ENCODE data around the gene DENND1B. TPM values are rescaled to one million over a fixed set of nuclear protein-coding genes. Genes with fewer than 3 reads are reported as not detected.
"Not testable (repeated sequence)": the region's sequence is repeated elsewhere in the genome, so short reads cannot be mapped to it uniquely, and the experiment has no call there.

The DENND1B gene
- polyA plus RNA-seq, 4 donors: 5.0 to 16.1 (median 10.2) TPM

DNA sequence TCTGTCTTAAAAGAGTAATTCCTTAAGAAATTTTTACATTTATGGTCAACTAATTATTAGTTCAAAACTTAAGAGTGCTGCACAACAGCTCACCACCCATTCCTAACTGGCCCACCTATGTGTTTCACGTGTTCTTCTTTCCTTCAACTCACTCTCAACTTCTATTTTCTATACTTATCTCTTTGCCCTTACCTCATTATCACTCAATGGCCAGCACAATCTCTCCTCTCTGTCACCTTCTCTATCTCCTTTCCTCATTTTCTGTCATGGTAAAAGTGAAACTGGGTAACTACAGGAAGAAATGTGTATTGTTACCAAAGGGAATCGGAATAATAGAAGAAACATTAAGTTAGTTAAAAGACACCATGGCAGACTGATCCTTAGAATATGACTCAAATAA, 43.1 kb downstream of the DENND1B start:
- Histone ChIP-seq H3K27ac (ENCODE audit: low read depth in 1 of 3, low read length in 2 of 3) (no peak overlapping the region), H3K4me1 (ENCODE audit: control insufficient read depth in 3 of 3, insufficient read depth in 2 of 3, low read depth in 1 of 3, low read length in 2 of 3) (no peaks in the 10 kb centered on the region), H3K36me3 (ENCODE audit: control insufficient read depth in 3 of 3, insufficient read depth in 2 of 3, low read depth in 1 of 3, low read length in 3 of 3) (peaks cover 0 to 4% (median 3%) of the 10 kb centered on the region in 3 donors), H3K4me3 (ENCODE audit: low read depth in 1 of 3, low read length in 3 of 3) (no peak overlapping the region), H3K27me3 (ENCODE audit: control insufficient read depth in 3 of 3, insufficient read depth in 3 of 3, low read length in 3 of 3) (no peaks in the 10 kb centered on the region), H3K9me3 (ENCODE audit: control insufficient read depth in 2 of 2, insufficient read depth in 1 of 2, low read depth in 1 of 2, low read length in 1 of 2) (peaks cover 0 to 5% of the 10 kb centered on the region in 2 donors)
- whole genome bisulfite sequencing, 3 donors: 94 to 97% (median 96%) methylated on average over 2 of the region's 2 CpGs
- DNase-seq (no peak), FAIRE-seq (no peak)

DNA sequence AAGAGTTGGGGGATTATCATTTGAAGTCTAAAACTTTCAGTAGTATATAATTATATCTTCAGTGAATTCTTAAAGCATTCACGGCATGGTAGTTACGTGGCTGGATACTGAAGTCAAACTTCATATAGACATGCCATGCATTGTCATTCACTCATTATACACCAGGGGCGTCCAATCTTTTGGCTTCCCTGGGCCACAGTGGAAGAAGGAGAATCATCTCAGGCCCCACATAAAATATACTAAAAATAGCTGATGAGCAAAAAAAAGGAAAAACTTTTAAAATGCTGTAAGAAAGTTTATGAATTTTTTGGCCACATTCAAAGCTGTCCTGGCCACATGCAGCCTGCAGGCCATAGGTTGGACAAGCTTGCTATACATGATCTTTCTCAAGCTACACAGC, 43.8 kb downstream of the DENND1B start:
- no peak for DNase-seq
- no peaks in the 10 kb centered on the region for H3K27me3 ChIP-seq (ENCODE audit: control insufficient read depth in 3 of 3, insufficient read depth in 3 of 3, low read length in 3 of 3)
- H3K4me3 ChIP-seq (ENCODE audit: low read depth in 1 of 3, low read length in 3 of 3): no peak overlapping the region
- no peak for FAIRE-seq
- H3K27ac ChIP-seq (ENCODE audit: low read depth in 1 of 3, low read length in 2 of 3): no peak overlapping the region
- no peaks in the 10 kb centered on the region for H3K4me1 ChIP-seq (ENCODE audit: control insufficient read depth in 3 of 3, insufficient read depth in 2 of 3, low read depth in 1 of 3, low read length in 2 of 3)
- 97 to 98% (median 98%) methylated on average over 3 of the region's 3 CpGs for WGBS, 3 donors
- H3K9me3 ChIP-seq (ENCODE audit: control insufficient read depth in 2 of 2, insufficient read depth in 1 of 2, low read depth in 1 of 2, low read length in 1 of 2): peaks cover 0 to 5% of the 10 kb centered on the region in 2 donors
- H3K36me3 ChIP-seq (ENCODE audit: control insufficient read depth in 3 of 3, insufficient read depth in 2 of 3, low read depth in 1 of 3, low read length in 3 of 3): peaks cover 0 to 4% (median 3%) of the 10 kb centered on the region in 3 donors

DNA sequence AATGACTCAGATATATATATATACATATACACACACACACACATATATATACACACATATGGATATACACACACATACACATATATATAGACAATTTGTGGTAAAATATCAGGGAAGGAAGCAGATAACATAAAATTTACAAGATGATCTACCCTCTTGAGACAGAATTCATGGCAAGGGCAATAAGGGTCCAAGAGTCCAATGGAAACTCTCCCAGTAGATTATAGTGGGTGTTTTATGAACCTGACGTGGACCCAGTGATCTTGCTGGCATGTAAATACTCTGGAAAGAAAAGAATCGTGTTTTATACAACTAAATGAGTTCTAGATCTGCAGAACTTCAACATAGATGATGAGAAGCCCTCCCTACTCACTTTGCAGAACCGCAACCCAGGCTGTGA, 49.3 kb downstream of the DENND1B start:
- Histone ChIP-seq H3K4me3 (ENCODE audit: low read depth in 1 of 3, low read length in 3 of 3) (no peak overlapping the region), H3K27ac (ENCODE audit: low read depth in 1 of 3, low read length in 2 of 3) (no peak overlapping the region), H3K27me3 (ENCODE audit: control insufficient read depth in 3 of 3, insufficient read depth in 3 of 3, low read length in 3 of 3) (no peaks in the 10 kb centered on the region), H3K9me3 (ENCODE audit: control insufficient read depth in 2 of 2, insufficient read depth in 1 of 2, low read depth in 1 of 2, low read length in 1 of 2) (peaks cover 0 to 7% of the 10 kb centered on the region in 2 donors), H3K36me3 (ENCODE audit: control insufficient read depth in 3 of 3, insufficient read depth in 2 of 3, low read depth in 1 of 3, low read length in 3 of 3) (no peaks in the 10 kb centered on the region), H3K4me1 (ENCODE audit: control insufficient read depth in 3 of 3, insufficient read depth in 2 of 3, low read depth in 1 of 3, low read length in 2 of 3) (no peaks in the 10 kb centered on the region)
- 57 to 79% (median 66%) methylated on average over 3 of the region's 3 CpGs for WGBS, 3 donors
- peak; percentile 61 to 76 for DNase-seq
- FAIRE-seq: no peak

DNA sequence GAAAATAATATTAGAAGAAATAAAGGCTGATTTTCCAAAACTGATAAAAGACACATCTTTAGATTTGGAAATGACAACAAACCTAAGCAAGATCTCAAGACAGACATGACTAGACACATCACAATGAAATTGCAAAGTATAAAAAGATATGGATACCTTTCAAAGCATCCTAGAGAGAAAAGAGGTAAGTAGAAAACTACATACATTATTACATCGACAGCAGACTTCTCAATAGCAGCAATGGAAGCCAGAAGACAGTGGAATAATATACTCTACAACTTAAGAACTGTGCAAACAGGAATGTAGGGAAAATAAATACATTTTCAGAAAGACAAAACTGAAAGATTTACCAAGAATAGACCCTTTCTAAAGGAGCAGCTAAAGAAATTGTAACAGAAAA, 50.2 kb downstream of the DENND1B start:
- H3K4me1 ChIP-seq (ENCODE audit: control insufficient read depth in 3 of 3, insufficient read depth in 2 of 3, low read depth in 1 of 3, low read length in 2 of 3): no peaks in the 10 kb centered on the region
- FAIRE-seq: no peak
- no peaks in the 10 kb centered on the region for H3K27me3 ChIP-seq (ENCODE audit: control insufficient read depth in 3 of 3, insufficient read depth in 3 of 3, low read length in 3 of 3)
- peak in 1 of 2 donors; percentile 20 for DNase-seq
- H3K36me3 ChIP-seq (ENCODE audit: control insufficient read depth in 3 of 3, insufficient read depth in 2 of 3, low read depth in 1 of 3, low read length in 3 of 3): peaks cover 0 to 2% (median 0%) of the 10 kb centered on the region in 3 donors
- peaks cover 0 to 7% of the 10 kb centered on the region in 2 donors for H3K9me3 ChIP-seq (ENCODE audit: control insufficient read depth in 2 of 2, insufficient read depth in 1 of 2, low read depth in 1 of 2, low read length in 1 of 2)
- 95 to 98% (median 98%) methylated on average over 1 of the region's 1 CpG for WGBS, 3 donors
- H3K27ac ChIP-seq (ENCODE audit: low read depth in 1 of 3, low read length in 2 of 3): no peak overlapping the region
- no peak overlapping the region for H3K4me3 ChIP-seq (ENCODE audit: low read depth in 1 of 3, low read length in 3 of 3)

DNA sequence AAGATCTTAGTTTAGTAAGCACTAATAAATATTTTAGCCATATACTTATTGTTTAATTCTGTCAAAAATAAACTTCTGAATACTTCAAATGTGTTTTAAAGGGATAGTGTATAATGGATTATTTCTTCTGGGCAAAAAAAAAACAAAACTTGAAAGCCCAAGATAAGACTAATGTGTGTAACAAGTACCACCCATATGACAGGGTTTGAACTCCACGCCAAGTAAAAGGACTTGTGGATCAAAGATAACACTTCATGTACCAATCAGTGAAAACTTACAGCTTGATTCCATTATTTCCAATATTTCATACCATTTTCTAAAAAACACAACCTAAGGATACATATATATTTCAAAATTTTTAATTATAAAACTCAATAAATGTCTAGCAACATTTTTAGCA, 59.5 kb downstream of the DENND1B start:
- DNase-seq: no peak
- H3K36me3 ChIP-seq (ENCODE audit: control insufficient read depth in 3 of 3, insufficient read depth in 2 of 3, low read depth in 1 of 3, low read length in 3 of 3): peaks cover 0 to 2% (median 0%) of the 10 kb centered on the region in 3 donors
- FAIRE-seq: no peak
- no peaks in the 10 kb centered on the region for H3K9me3 ChIP-seq (ENCODE audit: control insufficient read depth in 2 of 2, insufficient read depth in 1 of 2, low read depth in 1 of 2, low read length in 1 of 2)
- no peak overlapping the region for H3K27ac ChIP-seq (ENCODE audit: low read depth in 1 of 3, low read length in 2 of 3)
- 0% methylated on average over 1 of the region's 1 CpG for WGBS, 3 donors
- H3K4me3 ChIP-seq (ENCODE audit: low read depth in 1 of 3, low read length in 3 of 3): no peak overlapping the region
- H3K4me1 ChIP-seq (ENCODE audit: control insufficient read depth in 3 of 3, insufficient read depth in 2 of 3, low read depth in 1 of 3, low read length in 2 of 3): no peaks in the 10 kb centered on the region
- no peaks in the 10 kb centered on the region for H3K27me3 ChIP-seq (ENCODE audit: control insufficient read depth in 3 of 3, insufficient read depth in 3 of 3, low read length in 3 of 3)

DNA sequence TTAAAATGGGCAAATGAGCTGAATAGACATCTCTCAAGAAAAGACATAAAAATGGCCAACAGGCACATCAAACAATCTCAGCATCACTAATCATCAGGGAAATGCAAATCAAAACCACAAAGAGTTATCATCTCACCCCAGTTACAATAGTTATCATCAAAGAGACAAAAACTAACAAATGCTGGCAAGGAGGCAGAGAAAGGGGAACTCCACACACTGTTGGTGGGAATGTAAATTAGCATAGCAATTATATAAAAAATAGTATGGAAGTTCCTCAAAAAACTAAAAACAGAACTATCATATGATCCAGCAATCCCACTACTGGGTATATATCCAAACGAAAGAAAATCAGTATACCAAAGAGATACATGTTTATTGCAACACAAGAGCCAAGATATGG, 68.7 kb downstream of the DENND1B start:
- no peak for DNase-seq
- no peaks in the 10 kb centered on the region for H3K9me3 ChIP-seq (ENCODE audit: control insufficient read depth in 2 of 2, insufficient read depth in 1 of 2, low read depth in 1 of 2, low read length in 1 of 2)
- no peak overlapping the region for H3K27ac ChIP-seq (ENCODE audit: low read depth in 1 of 3, low read length in 2 of 3)
- H3K4me1 ChIP-seq (ENCODE audit: control insufficient read depth in 3 of 3, insufficient read depth in 2 of 3, low read depth in 1 of 3, low read length in 2 of 3): no peaks in the 10 kb centered on the region
- WGBS, 3 donors: 75 to 94% (median 93%) methylated on average over 1 of the region's 1 CpG
- no peaks in the 10 kb centered on the region for H3K27me3 ChIP-seq (ENCODE audit: control insufficient read depth in 3 of 3, insufficient read depth in 3 of 3, low read length in 3 of 3)
- no peaks in the 10 kb centered on the region for H3K36me3 ChIP-seq (ENCODE audit: control insufficient read depth in 3 of 3, insufficient read depth in 2 of 3, low read depth in 1 of 3, low read length in 3 of 3)
- H3K4me3 ChIP-seq (ENCODE audit: low read depth in 1 of 3, low read length in 3 of 3): no peak overlapping the region
- FAIRE-seq: no peak

DNA sequence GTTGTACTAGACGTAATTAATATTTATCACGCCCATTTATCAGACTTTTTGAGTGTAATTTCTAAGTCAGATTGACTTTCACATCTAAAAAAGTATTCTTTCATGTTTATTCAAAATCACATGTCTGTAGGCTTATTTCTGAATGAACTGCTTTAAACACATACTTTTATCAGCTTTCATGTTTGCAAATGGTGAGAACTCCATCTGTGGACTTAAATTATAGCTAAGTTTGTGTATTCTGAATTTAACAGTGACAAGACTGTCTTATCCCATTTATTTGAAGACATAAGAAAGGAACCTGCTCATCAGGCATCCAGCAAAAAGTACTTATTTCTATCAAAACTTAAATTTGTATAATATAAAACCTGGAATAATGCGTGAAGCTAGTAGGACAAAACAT, 69.3 kb downstream of the DENND1B start:
- 88 to 95% (median 94%) methylated on average over 3 of the region's 3 CpGs for WGBS, 3 donors
- H3K36me3 ChIP-seq (ENCODE audit: control insufficient read depth in 3 of 3, insufficient read depth in 2 of 3, low read depth in 1 of 3, low read length in 3 of 3): peaks cover 0 to 2% (median 0%) of the 10 kb centered on the region in 3 donors
- H3K27ac ChIP-seq (ENCODE audit: low read depth in 1 of 3, low read length in 2 of 3): no peak overlapping the region
- DNase-seq: no peak
- H3K9me3 ChIP-seq (ENCODE audit: control insufficient read depth in 2 of 2, insufficient read depth in 1 of 2, low read depth in 1 of 2, low read length in 1 of 2): no peaks in the 10 kb centered on the region
- no peaks in the 10 kb centered on the region for H3K4me1 ChIP-seq (ENCODE audit: control insufficient read depth in 3 of 3, insufficient read depth in 2 of 3, low read depth in 1 of 3, low read length in 2 of 3)
- no peak for FAIRE-seq
- H3K4me3 ChIP-seq (ENCODE audit: low read depth in 1 of 3, low read length in 3 of 3): no peak overlapping the region
- no peaks in the 10 kb centered on the region for H3K27me3 ChIP-seq (ENCODE audit: control insufficient read depth in 3 of 3, insufficient read depth in 3 of 3, low read length in 3 of 3)

DNA sequence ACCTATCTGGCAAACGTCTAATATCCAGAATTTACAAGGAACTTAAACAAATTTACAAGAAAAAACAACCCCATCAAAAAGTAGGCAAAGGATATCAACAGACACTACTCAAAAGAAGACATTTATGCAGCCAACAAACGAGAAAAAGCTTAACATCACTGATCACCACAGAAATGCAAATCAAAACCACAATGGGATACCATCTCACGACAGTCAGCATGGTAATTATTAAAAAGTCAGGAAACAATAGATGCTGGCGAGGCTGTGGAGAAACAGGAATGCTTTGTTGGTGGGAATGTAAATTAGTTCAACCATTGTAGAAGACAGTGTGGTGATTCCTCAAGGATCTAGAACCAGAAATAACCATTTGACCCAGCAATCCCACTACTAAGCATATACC, 74.6 kb downstream of the DENND1B start:
- DNase-seq; FAIRE-seq; H3K36me3 ChIP-seq (ENCODE audit: control insufficient read depth in 3 of 3, insufficient read depth in 2 of 3, low read depth in 1 of 3, low read length in 3 of 3); H3K27ac ChIP-seq (ENCODE audit: low read depth in 1 of 3, low read length in 2 of 3); H3K9me3 ChIP-seq (ENCODE audit: control insufficient read depth in 2 of 2, insufficient read depth in 1 of 2, low read depth in 1 of 2, low read length in 1 of 2); H3K4me1 ChIP-seq (ENCODE audit: control insufficient read depth in 3 of 3, insufficient read depth in 2 of 3, low read depth in 1 of 3, low read length in 2 of 3); H3K27me3 ChIP-seq (ENCODE audit: control insufficient read depth in 3 of 3, insufficient read depth in 3 of 3, low read length in 3 of 3); H3K4me3 ChIP-seq (ENCODE audit: low read depth in 1 of 3, low read length in 3 of 3): not testable (repeated sequence)
- WGBS, 3 donors: 85 to 92% (median 88%) methylated on average over 4 of the region's 4 CpGs

DNA sequence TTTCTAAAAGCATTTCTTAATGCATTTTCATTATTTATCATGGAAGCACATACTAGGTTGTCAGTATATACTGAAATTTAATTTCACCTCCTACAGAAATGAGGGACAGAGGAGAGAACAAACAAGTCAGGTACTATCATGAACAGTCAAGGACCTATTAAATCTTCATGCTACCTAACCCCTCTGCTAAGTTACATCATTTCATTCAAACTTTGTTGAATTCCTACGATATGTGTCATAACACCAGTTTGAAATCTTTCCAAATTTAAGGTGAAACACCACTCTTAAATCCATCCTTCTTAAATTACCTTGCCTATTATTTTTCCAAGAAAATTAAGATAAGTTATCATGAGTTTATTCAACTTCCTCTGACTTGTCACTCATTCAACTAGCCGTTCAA, 78.9 kb downstream of the DENND1B start:
- WGBS, 3 donors: 69 to 80% (median 70%) methylated on average over 2 of the region's 2 CpGs
- FAIRE-seq: no peak

More for the DNA sequence above, 78.9 kb downstream of the DENND1B start:
- Histone ChIP-seq H3K27ac (ENCODE audit: low read depth in 1 of 3, low read length in 2 of 3) (no peak overlapping the region), H3K4me3 (ENCODE audit: low read depth in 1 of 3, low read length in 3 of 3) (no peak overlapping the region), H3K36me3 (ENCODE audit: control insufficient read depth in 3 of 3, insufficient read depth in 2 of 3, low read depth in 1 of 3, low read length in 3 of 3) (peaks cover 0 to 2% (median 0%) of the 10 kb centered on the region in 3 donors), H3K9me3 (ENCODE audit: control insufficient read depth in 2 of 2, insufficient read depth in 1 of 2, low read depth in 1 of 2, low read length in 1 of 2) (no peaks in the 10 kb centered on the region), H3K4me1 (ENCODE audit: control insufficient read depth in 3 of 3, insufficient read depth in 2 of 3, low read depth in 1 of 3, low read length in 2 of 3) (no peaks in the 10 kb centered on the region), H3K27me3 (ENCODE audit: control insufficient read depth in 3 of 3, insufficient read depth in 3 of 3, low read length in 3 of 3) (no peaks in the 10 kb centered on the region)
- DNase-seq: no peak

Measured in small intestine (tissue), 7 donors.